GM23338 (cell line): ENCODE data around the gene SLBP.

Experiments used
- CREB1 ChIP-seq: fragments of 250-450 bp; sonication (Bioruptor Pico); IDR thresholded peaks from 2 replicates; pipeline ENCODE4 v1.5.0; 2020; ENCODE audit warnings: low read depth, mild to moderate bottlenecking, moderate library complexity
- CTCF ChIP-seq, 2 experiments: fragments of 200-600 bp in 1 of 2; sonication (generic) in 1 of 2; conservative IDR thresholded peaks; 2 replicates each; pipeline versions ENCODE4 v1.5.1 to v1.6.1; 2016 to 2017; ENCODE audit warnings: antibody characterized with exemption in 2 of 2, low read depth in 2 of 2, mild to moderate bottlenecking in 2 of 2, moderate library complexity in 1 of 2
- ETS1 ChIP-seq: IDR thresholded peaks from 2 replicates; pipeline ENCODE4 v1.6.1; 2016; ENCODE audit warnings: antibody characterized with exemption
- EZH2 ChIP-seq: fragments of 200-600 bp; sonication (generic); IDR thresholded peaks from one replicate; pipeline ENCODE4 v1.8.0; 2017; ENCODE audit warnings: antibody characterized with exemption, mild to moderate bottlenecking, low read depth; ENCODE audit not compliant: unreplicated experiment
- EZH2phosphoT487 ChIP-seq: fragments of 200-600 bp; sonication (generic); IDR thresholded peaks from one replicate; pipeline ENCODE4 v1.8.1; 2018; ENCODE audit warnings: antibody characterized with exemption; ENCODE audit not compliant: unreplicated experiment
- NANOG ChIP-seq: IDR thresholded peaks from 2 replicates; pipeline ENCODE4 v1.6.1; 2016; ENCODE audit warnings: antibody characterized with exemption, borderline replicate concordance
- POLR2AphosphoS5 ChIP-seq: IDR thresholded peaks from 2 replicates; pipeline ENCODE4 v1.6.1; 2016; ENCODE audit warnings: antibody characterized with exemption, low read depth
- REST ChIP-seq: IDR thresholded peaks from one replicate; pipeline ENCODE4 v1.6.1; 2018; ENCODE audit warnings: antibody characterized with exemption; ENCODE audit not compliant: unreplicated experiment
- STAT1 ChIP-seq: IDR thresholded peaks from one replicate; pipeline ENCODE4 v1.6.1; 2016; ENCODE audit warnings: antibody characterized with exemption; ENCODE audit not compliant: unreplicated experiment
- ZNF331 ChIP-seq: fragments of 250-450 bp; sonication (Bioruptor Pico); IDR thresholded peaks from 2 replicates; pipeline ENCODE4 v1.5.0; 2020; ENCODE audit warnings: low read depth, mild to moderate bottlenecking, moderate library complexity
- ZNF462 ChIP-seq: fragments of 250-450 bp; sonication (Bioruptor Pico); IDR thresholded peaks from 2 replicates; pipeline ENCODE4 v1.5.0; 2020; ENCODE audit warnings: mild to moderate bottlenecking, moderate library complexity

- TF ChIP-seq POLR2AphosphoS5 (no peak), CTCF (conservative IDR thresholded peaks at IDR 0.05; ENCODE audit: low read depth in 2 of 2) (no peak), REST (no peak), EZH2phosphoT487 (no peak), EZH2 (no peak), CREB1 (CRISPR knock-in tag) (no peak), STAT1 (no peak), ZNF462 (no peak), ZNF331 (no peak), ETS1 (no peak), NANOG (no peak)
Observed at GRCh38 chr4:1746919-1747602, 34.9 kb upstream of the SLBP start.
